ENCODE data around the gene ATP6V1C2.
A peak's percentile ranks its signal among the peaks of the same experiment; 100 is the strongest.

Gene ATP6V1C2

DNA sequence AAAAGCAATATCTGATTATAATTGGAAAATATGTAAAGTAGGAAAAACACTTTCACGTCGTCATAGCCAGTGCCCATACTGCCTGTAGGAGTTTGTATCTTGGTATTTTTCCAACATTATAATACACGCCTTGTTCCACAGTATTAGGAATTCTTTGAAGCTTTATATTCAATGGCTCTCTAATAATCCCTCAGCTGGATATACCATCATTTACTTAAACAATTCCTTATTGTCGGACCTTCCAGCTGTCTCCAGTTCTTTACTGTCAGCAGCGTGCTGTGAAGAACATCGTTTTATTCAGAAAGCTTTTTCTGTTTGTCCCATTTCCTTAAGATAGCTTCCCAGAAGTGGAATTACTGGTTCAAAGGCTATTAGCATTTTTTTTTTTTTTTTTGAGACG is 31.7 kb downstream of the ATP6V1C2 start:
- Histone ChIP-seq H2AK5ac (ENCODE audit: low read length) (no peak overlapping the region), H3K4me3 (ENCODE audit: low read length) (no peak overlapping the region), H2BK120ac (ENCODE audit: low read depth, low read length) (no peak overlapping the region), H3K4ac (ENCODE audit: low read depth, low read length) (no peak overlapping the region), H3K79me1 (ENCODE audit: low read length) (no peaks in the 10 kb centered on the region), H4K8ac (ENCODE audit: low read depth, low read length) (no peak overlapping the region), H2BK15ac (replicated peaks; ENCODE audit: low read depth) (no peak overlapping the region), H3K36me3 (ENCODE audit: control insufficient read depth, insufficient read depth, low read length) (no peaks in the 10 kb centered on the region), H2BK5ac (ENCODE audit: low read length) (no peak overlapping the region), H3K27ac (ENCODE audit: low read depth, low read length) (no peak overlapping the region), H3K79me2 (ENCODE audit: control insufficient read depth, insufficient read depth, low read length) (no peaks in the 10 kb centered on the region), H3K4me1 (ENCODE audit: control insufficient read depth, low read depth, low read length) (no peaks in the 10 kb centered on the region), H3K27me3 (ENCODE audit: insufficient read depth, low read length, poor library complexity) (no peaks in the 10 kb centered on the region), H3K9ac (ENCODE audit: low read length) (no peak overlapping the region), H3K23ac (ENCODE audit: low read length) (no peak overlapping the region), H3K4me2 (ENCODE audit: low read length) (no peak overlapping the region), H3K18ac (ENCODE audit: low read length) (no peak overlapping the region), H3K56ac (ENCODE audit: low read length) (no peak overlapping the region), H4K5ac (ENCODE audit: low read length) (no peak overlapping the region)
- no CpG with 5 or more reads among the region's 7 CpGs for WGBS (ENCODE audit: extremely low coverage, insufficient coverage, low lambda C conversion rate)
- DNase-seq = no peak

DNA sequence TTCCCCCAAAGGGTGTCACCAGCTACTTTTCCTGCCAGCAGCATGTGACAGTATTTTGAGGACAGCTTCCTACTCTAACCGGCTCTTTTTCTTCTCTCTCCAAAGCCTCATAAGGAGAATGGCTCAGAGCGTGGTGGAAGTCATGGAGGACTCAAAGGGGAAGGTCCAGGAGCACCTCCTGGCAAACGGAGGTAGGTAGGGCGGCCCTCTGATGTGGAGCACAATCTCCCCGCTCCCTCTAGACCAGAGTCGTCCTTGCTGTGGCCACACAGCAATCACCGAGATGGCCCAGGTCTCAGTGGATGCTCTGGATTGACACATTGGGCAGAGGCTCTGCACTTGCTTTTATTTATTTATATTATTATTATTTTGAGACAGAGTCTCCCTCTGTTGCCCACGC is 32.4 kb downstream of the ATP6V1C2 start:
- Histone ChIP-seq H3K4me3 (ENCODE audit: low read length) (no peak overlapping the region), H3K79me2 (ENCODE audit: control insufficient read depth, insufficient read depth, low read length) (no peaks in the 10 kb centered on the region), H3K27ac (ENCODE audit: low read depth, low read length) (no peak overlapping the region), H4K8ac (ENCODE audit: low read depth, low read length) (no peak overlapping the region), H3K36me3 (ENCODE audit: control insufficient read depth, insufficient read depth, low read length) (no peaks in the 10 kb centered on the region), H3K56ac (ENCODE audit: low read length) (no peak overlapping the region), H3K79me1 (ENCODE audit: low read length) (no peaks in the 10 kb centered on the region), H3K23ac (ENCODE audit: low read length) (no peak overlapping the region), H3K18ac (ENCODE audit: low read length) (no peak overlapping the region), H2BK120ac (ENCODE audit: low read depth, low read length) (no peak overlapping the region), H3K27me3 (ENCODE audit: insufficient read depth, low read length, poor library complexity) (no peaks in the 10 kb centered on the region), H4K5ac (ENCODE audit: low read length) (no peak overlapping the region), H2BK5ac (ENCODE audit: low read length) (no peak overlapping the region), H3K4me1 (ENCODE audit: control insufficient read depth, low read depth, low read length) (no peaks in the 10 kb centered on the region), H2BK15ac (replicated peaks; ENCODE audit: low read depth) (no peak overlapping the region), H3K4me2 (ENCODE audit: low read length) (no peak overlapping the region), H3K9ac (ENCODE audit: low read length) (no peak overlapping the region), H2AK5ac (ENCODE audit: low read length) (no peak overlapping the region), H3K4ac (ENCODE audit: low read depth, low read length) (no peak overlapping the region)
- no CpG with 5 or more reads among the region's 8 CpGs for WGBS (ENCODE audit: extremely low coverage, insufficient coverage, low lambda C conversion rate)
- no peak for DNase-seq

DNA sequence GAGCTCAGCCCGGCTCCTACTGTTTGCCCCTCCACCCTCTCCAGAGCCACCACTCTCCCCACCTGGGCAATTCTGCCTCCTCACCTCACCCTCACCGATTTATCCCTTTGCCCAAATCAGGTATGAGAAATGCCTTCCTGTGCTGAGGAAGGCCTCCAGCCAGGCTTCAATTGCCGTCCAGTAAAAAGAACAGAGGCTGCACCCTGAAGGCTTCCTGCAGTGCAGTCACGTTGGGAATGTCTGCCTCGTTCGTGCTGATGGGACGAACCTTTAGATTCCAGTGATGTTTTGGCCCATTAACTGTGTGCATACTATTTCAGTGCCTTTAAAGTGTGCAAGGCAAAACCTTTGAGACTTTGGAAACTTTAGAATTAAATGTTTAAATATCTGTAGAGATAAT is 34.2 kb downstream of the ATP6V1C2 start:
- Histone ChIP-seq H3K79me2 (ENCODE audit: control insufficient read depth, insufficient read depth, low read length) (no peaks in the 10 kb centered on the region), H2BK5ac (ENCODE audit: low read length) (no peak overlapping the region), H3K27ac (ENCODE audit: low read depth, low read length) (no peak overlapping the region), H2BK120ac (ENCODE audit: low read depth, low read length) (no peak overlapping the region), H3K23ac (ENCODE audit: low read length) (no peak overlapping the region), H3K56ac (ENCODE audit: low read length) (no peak overlapping the region), H3K36me3 (ENCODE audit: control insufficient read depth, insufficient read depth, low read length) (no peaks in the 10 kb centered on the region), H3K18ac (ENCODE audit: low read length) (no peak overlapping the region), H3K4me1 (ENCODE audit: control insufficient read depth, low read depth, low read length) (no peaks in the 10 kb centered on the region), H3K27me3 (ENCODE audit: insufficient read depth, low read length, poor library complexity) (no peaks in the 10 kb centered on the region), H3K4me3 (ENCODE audit: low read length) (no peak overlapping the region), H2BK15ac (replicated peaks; ENCODE audit: low read depth) (no peak overlapping the region), H3K79me1 (ENCODE audit: low read length) (no peaks in the 10 kb centered on the region), H2AK5ac (ENCODE audit: low read length) (no peak overlapping the region), H3K4ac (ENCODE audit: low read depth, low read length) (no peak overlapping the region), H3K4me2 (ENCODE audit: low read length) (no peak overlapping the region), H3K9ac (ENCODE audit: low read length) (no peak overlapping the region), H4K5ac (ENCODE audit: low read length) (no peak overlapping the region), H4K8ac (ENCODE audit: low read depth, low read length) (no peak overlapping the region)
- no CpG with 5 or more reads among the region's 7 CpGs for WGBS (ENCODE audit: extremely low coverage, insufficient coverage, low lambda C conversion rate)
- DNase-seq = no peak

- no peak overlapping the region for H3K18ac ChIP-seq (ENCODE audit: low read length)
- no peak overlapping the region for H3K4me3 ChIP-seq (ENCODE audit: low read length)
- no peak overlapping the region for H3K27ac ChIP-seq (ENCODE audit: low read depth, low read length)
- H3K4ac ChIP-seq (ENCODE audit: low read depth, low read length) = no peak overlapping the region
- H3K9ac ChIP-seq (ENCODE audit: low read length) = no peak overlapping the region
- H2AK5ac ChIP-seq (ENCODE audit: low read length) = no peak overlapping the region
- no peak overlapping the region for H3K56ac ChIP-seq (ENCODE audit: low read length)
- no peak overlapping the region for H4K5ac ChIP-seq (ENCODE audit: low read length)
- no CpG with 5 or more reads among the region's 6 CpGs for WGBS (ENCODE audit: extremely low coverage, insufficient coverage, low lambda C conversion rate)
- no peak overlapping the region for H2BK15ac ChIP-seq (replicated peaks; ENCODE audit: low read depth)
- no peak overlapping the region for H2BK120ac ChIP-seq (ENCODE audit: low read depth, low read length)
- H3K79me1 ChIP-seq (ENCODE audit: low read length) = no peaks in the 10 kb centered on the region
- no peaks in the 10 kb centered on the region for H3K36me3 ChIP-seq (ENCODE audit: control insufficient read depth, insufficient read depth, low read length)
- no peaks in the 10 kb centered on the region for H3K79me2 ChIP-seq (ENCODE audit: control insufficient read depth, insufficient read depth, low read length)
- no peak overlapping the region for H3K23ac ChIP-seq (ENCODE audit: low read length)
- no peak overlapping the region for H4K8ac ChIP-seq (ENCODE audit: low read depth, low read length)
- no peak overlapping the region for H2BK5ac ChIP-seq (ENCODE audit: low read length)
- no peaks in the 10 kb centered on the region for H3K4me1 ChIP-seq (ENCODE audit: control insufficient read depth, low read depth, low read length)
- DNase-seq = no peak
- H3K27me3 ChIP-seq (ENCODE audit: insufficient read depth, low read length, poor library complexity) = no peaks in the 10 kb centered on the region
- H3K4me2 ChIP-seq (ENCODE audit: low read length) = no peak overlapping the region
Observed at GRCh38 chr2:10757814-10758286, 36.4 kb downstream of the ATP6V1C2 start.

GRCh38 chr2:10759151-10759714 is 37.8 kb downstream of the ATP6V1C2 start:
- Histone ChIP-seq H3K4ac (ENCODE audit: low read depth, low read length) (no peak overlapping the region), H3K79me2 (ENCODE audit: control insufficient read depth, insufficient read depth, low read length) (no peaks in the 10 kb centered on the region), H2AK5ac (ENCODE audit: low read length) (no peak overlapping the region), H3K23ac (ENCODE audit: low read length) (no peak overlapping the region), H3K27ac (ENCODE audit: low read depth, low read length) (no peak overlapping the region), H3K36me3 (ENCODE audit: control insufficient read depth, insufficient read depth, low read length) (no peaks in the 10 kb centered on the region), H3K18ac (ENCODE audit: low read length) (no peak overlapping the region), H3K79me1 (ENCODE audit: low read length) (no peaks in the 10 kb centered on the region), H3K4me1 (ENCODE audit: control insufficient read depth, low read depth, low read length) (no peaks in the 10 kb centered on the region), H2BK15ac (replicated peaks; ENCODE audit: low read depth) (no peak overlapping the region), H2BK5ac (ENCODE audit: low read length) (no peak overlapping the region), H2BK120ac (ENCODE audit: low read depth, low read length) (no peak overlapping the region), H3K27me3 (ENCODE audit: insufficient read depth, low read length, poor library complexity) (no peaks in the 10 kb centered on the region), H3K4me2 (ENCODE audit: low read length) (no peak overlapping the region), H3K9ac (ENCODE audit: low read length) (no peak overlapping the region), H3K4me3 (ENCODE audit: low read length) (no peak overlapping the region), H4K5ac (ENCODE audit: low read length) (no peak overlapping the region), H4K8ac (ENCODE audit: low read depth, low read length) (no peak overlapping the region), H3K56ac (ENCODE audit: low read length) (peak overlapping the region; percentile 15)
- DNase-seq = no peak
- no CpG with 5 or more reads among the region's 11 CpGs for WGBS (ENCODE audit: extremely low coverage, insufficient coverage, low lambda C conversion rate)
